Measurements from ENCODE around the gene MUC3A. TPM values are rescaled to one million over a fixed set of nuclear protein-coding genes. Genes with fewer than 3 reads are reported as not detected.

Gene MUC3A
- total and polyA plus RNA-seq, 2 of the 13 experiments (the other 11 are each of a cell fraction or from before 2014, with no cell fraction given): 0.01 TPM; not detected in 1

GRCh38 chr7:100965723-100966541 lies 16.6 kb downstream of the MUC3A start (continued):
- TF ChIP-seq ZNF792 (CRISPR knock-in tag; IDR thresholded peaks at IDR 0.05) (0 out of 2 replicates have a peak, but pooled peaks have one; percentile 63), TCF7 (IDR thresholded peaks at IDR 0.05; ENCODE audit: low read depth) (no peak), ZNF598 (CRISPR knock-in tag; IDR thresholded peaks at IDR 0.05; ENCODE audit: borderline replicate concordance) (0 out of 2 replicates have a peak, but pooled peaks have one; percentile 30), ZNF235 (CRISPR knock-in tag; IDR thresholded peaks at IDR 0.05; ENCODE audit: borderline replicate concordance) (no peak), NFYB (CRISPR knock-in tag; IDR thresholded peaks at IDR 0.05) (no peak), SP4 (CRISPR knock-in tag; IDR thresholded peaks at IDR 0.05) (no peak), CTCF (CRISPR knock-in tag; IDR thresholded peaks at IDR 0.05) (peak; percentile 91), STAG1 (CRISPR knock-in tag; IDR thresholded peaks at IDR 0.05) (peak; percentile 82), PHF5A (CRISPR knock-in tag; IDR thresholded peaks at IDR 0.05; ENCODE audit: low read depth, unreplicated experiment) (no peak), ZNF318 (CRISPR knock-in tag; IDR thresholded peaks at IDR 0.05) (no peak), MAF1 (CRISPR knock-in tag; IDR thresholded peaks at IDR 0.05; ENCODE audit: borderline replicate concordance) (no peak), MAX (IDR thresholded peaks at IDR 0.05) (peak; percentile 54; the same call in 1 of the 2 replicates), ELF3 (CRISPR knock-in tag; IDR thresholded peaks at IDR 0.05) (0 out of 2 replicates have a peak, but pooled peaks have one; percentile 19), NR0B2 (CRISPR knock-in tag; IDR thresholded peaks at IDR 0.05) (peak; percentile 55; the same call in 1 of the 2 replicates), ZNF784 (CRISPR knock-in tag; IDR thresholded peaks at IDR 0.05; ENCODE audit: borderline replicate concordance) (0 out of 2 replicates have a peak, but pooled peaks have one; percentile 33)

All from HepG2 (cell line).